MCF 10A (cell line): ENCODE measurements around the gene VPS9D1. TPM values are rescaled to one million over a fixed set of nuclear protein-coding genes. Genes with fewer than 3 reads are reported as not detected.

ENCODE experiments used
- BruUV-seq: library from RNA; stranded (reverse); fragments of 400-500 nt; replicated peaks from 2 replicates; lab custom pipeline; 2021; lab: Mats Ljungman, UMichigan
- CTCF ChIA-PET: fragments of 300-600 bp; sonication (Branson Sonifier 250); formaldehyde crosslinking; extraction: SDS; loops from one replicate; lab custom pipeline; 2021; ENCODE audit warnings: antibody characterized with exemption, inconsistent platforms; lab: Yijun Ruan, JAX
- POLR2A ChIA-PET: fragments of 300-600, 350-650 bp; sonication (Branson Sonifier 250); formaldehyde crosslinking; extraction: SDS; loops from one replicate; lab custom pipeline; 2020; ENCODE audit warnings: antibody characterized with exemption, inconsistent platforms; lab: Yijun Ruan, JAX
- DNase-seq: peaks from one replicate; pipeline ENCODE4 v3.0.0-alpha.2; 2018; ENCODE audit not compliant: unreplicated experiment
- H3K27ac Mint-ChIP-seq: one replicate; pipeline ENCODE4 v1.8.0; 2022; ENCODE audit warnings: mild to moderate bottlenecking, low read depth, mixed read lengths; ENCODE audit not compliant: unreplicated experiment
- H3K27me3 Mint-ChIP-seq: one replicate; pipeline ENCODE4 v1.8.0; 2022; ENCODE audit warnings: mixed read lengths; ENCODE audit not compliant: insufficient read depth, unreplicated experiment
- H3K36me3 Mint-ChIP-seq: one replicate; pipeline ENCODE4 v1.8.0; 2022; ENCODE audit warnings: mild to moderate bottlenecking, moderate library complexity, mixed read lengths; ENCODE audit not compliant: insufficient read depth, unreplicated experiment
- H3K4me1 Mint-ChIP-seq: one replicate; pipeline ENCODE4 v1.8.0; 2022; ENCODE audit warnings: mixed read lengths; ENCODE audit not compliant: insufficient read depth, unreplicated experiment
- H3K4me3 Mint-ChIP-seq: one replicate; pipeline ENCODE4 v1.8.0; 2022; ENCODE audit warnings: mild to moderate bottlenecking, moderate library complexity, mixed read lengths; ENCODE audit not compliant: unreplicated experiment
- H3K9me3 Mint-ChIP-seq: one replicate; pipeline ENCODE4 v1.8.0; 2022; ENCODE audit warnings: mixed read lengths; ENCODE audit not compliant: unreplicated experiment
- intact Hi-C: fragments of 100-400 bp; cut with micrococcal nuclease; formaldehyde crosslinking; loops from 2 replicates; pipeline ENCODE4 v1.14.1; 2022
- total RNA-seq: library from RNA; stranded (reverse); gene quantifications from 2 replicates; pipeline ENCODE4 v1.2.3, GENCODE V29; 2022
- TF ChIP-seq, protein P1 (sequence below): fragments of 200-600 bp; IDR thresholded peaks from one replicate; pipeline ENCODE4 v1.8.0; 2022; ENCODE audit warnings: antibody characterized with exemption, mild to moderate bottlenecking; ENCODE audit not compliant: unreplicated experiment

VPS9D1 gene
- total RNA-seq, 1 experiment from 2014 or later, result 12.0 TPM

GRCh38 chr16:89697616-89698331, 22.9 kb downstream of the VPS9D1 start:
- no peak for DNase-seq
- no TSS peak for BruUV-seq
- POLR2A ChIA-PET, result interaction anchor here (0.9 to 2.7 kb wide), 3 partner anchors 9 to 134 kb away, joined by 3 to 10 read pairs (median 3); partner anchors contain the start of gene CDK10
- TF ChIP-seq, protein P1, sequence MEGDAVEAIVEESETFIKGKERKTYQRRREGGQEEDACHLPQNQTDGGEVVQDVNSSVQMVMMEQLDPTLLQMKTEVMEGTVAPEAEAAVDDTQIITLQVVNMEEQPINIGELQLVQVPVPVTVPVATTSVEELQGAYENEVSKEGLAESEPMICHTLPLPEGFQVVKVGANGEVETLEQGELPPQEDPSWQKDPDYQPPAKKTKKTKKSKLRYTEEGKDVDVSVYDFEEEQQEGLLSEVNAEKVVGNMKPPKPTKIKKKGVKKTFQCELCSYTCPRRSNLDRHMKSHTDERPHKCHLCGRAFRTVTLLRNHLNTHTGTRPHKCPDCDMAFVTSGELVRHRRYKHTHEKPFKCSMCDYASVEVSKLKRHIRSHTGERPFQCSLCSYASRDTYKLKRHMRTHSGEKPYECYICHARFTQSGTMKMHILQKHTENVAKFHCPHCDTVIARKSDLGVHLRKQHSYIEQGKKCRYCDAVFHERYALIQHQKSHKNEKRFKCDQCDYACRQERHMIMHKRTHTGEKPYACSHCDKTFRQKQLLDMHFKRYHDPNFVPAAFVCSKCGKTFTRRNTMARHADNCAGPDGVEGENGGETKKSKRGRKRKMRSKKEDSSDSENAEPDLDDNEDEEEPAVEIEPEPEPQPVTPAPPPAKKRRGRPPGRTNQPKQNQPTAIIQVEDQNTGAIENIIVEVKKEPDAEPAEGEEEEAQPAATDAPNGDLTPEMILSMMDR, result no peak
- peaks cover 33% of the 10 kb centered on the region for H3K36me3 Mint-ChIP-seq
- no peak overlapping the region for H3K27ac Mint-ChIP-seq
- H3K4me1 Mint-ChIP-seq, result no peaks in the 10 kb centered on the region
- H3K27me3 Mint-ChIP-seq, result no peaks in the 10 kb centered on the region
- intact Hi-C loops, result no loop called here
- H3K9me3 Mint-ChIP-seq, result no peaks in the 10 kb centered on the region
- no peak overlapping the region for H3K4me3 Mint-ChIP-seq
- CTCF ChIA-PET, result interaction anchor here (0.6 to 4.4 kb wide), 5 partner anchors 9 to 164 kb away, joined by 4 to 56 read pairs (median 4); no protein-coding TSS in a partner anchor

GRCh38 chr16:89697161-89697615, 23.5 kb downstream of the VPS9D1 start:
- Mint-ChIP-seq H3K4me3 (no peak overlapping the region), H3K27me3 (no peaks in the 10 kb centered on the region), H3K9me3 (no peaks in the 10 kb centered on the region), H3K27ac (no peak overlapping the region), H3K4me1 (no peaks in the 10 kb centered on the region), H3K36me3 (peaks cover 39% of the 10 kb centered on the region)
- POLR2A ChIA-PET, result interaction anchor here (0.9 to 2.7 kb wide), 2 partner anchors 8 to 11 kb away, joined by 3 to 10 read pairs; partner anchors contain the start of gene CDK10
- intact Hi-C loops, result no loop called here
- no peak for DNase-seq
- CTCF ChIA-PET, result interaction anchor here (0.7 to 1.6 kb wide), 2 partner anchors 9 to 165 kb away, joined by 3 to 4 read pairs; no protein-coding TSS in a partner anchor
- no TSS peak for BruUV-seq
- TF ChIP-seq, protein P1, result no peak

GRCh38 chr16:89696670-89697128, 24.0 kb downstream of the VPS9D1 start:
- CTCF ChIA-PET, result interaction anchor here (0.7 to 1.1 kb wide), 2 partner anchors 9 to 165 kb away, joined by 3 read pairs; no protein-coding TSS in a partner anchor
- no peaks in the 10 kb centered on the region for H3K9me3 Mint-ChIP-seq
- TF ChIP-seq, protein P1, result no peak
- POLR2A ChIA-PET, result interaction anchor here (0.9 to 2.7 kb wide), 2 partner anchors 7 to 10 kb away, joined by 3 to 10 read pairs; partner anchors contain the start of gene CDK10
- intact Hi-C loops, result no loop called here
- no TSS peak for BruUV-seq
- no peaks in the 10 kb centered on the region for H3K4me1 Mint-ChIP-seq
- peaks cover 44% of the 10 kb centered on the region for H3K36me3 Mint-ChIP-seq
- H3K27me3 Mint-ChIP-seq, result no peaks in the 10 kb centered on the region
- no peak overlapping the region for H3K27ac Mint-ChIP-seq
- no peak overlapping the region for H3K4me3 Mint-ChIP-seq
- no peak for DNase-seq
